HG03442 (cell line): Measurements from ENCODE around the gene SLC30A5.

Source experiments
- ATAC-seq: cut with Tn5 transposase; IDR thresholded peaks from one replicate; pipeline ENCODE4 v1.9.1; 2021; ENCODE audit warnings: mild to moderate bottlenecking, moderate library complexity; ENCODE audit not compliant: unreplicated experiment

SLC30A5 gene

GRCh38 chr5:69166686-69167492, 73.1 kb downstream of the SLC30A5 start, which contains the start of gene CCNB1:
CCNB1 (plus strand) TSS chr5:69167150; CDS start chr5:69167263, 113 bp downstream.
- ATAC-seq, result peak; percentile 99

- no peak for ATAC-seq
Measured at GRCh38 chr5:69167493-69167855, 73.7 kb downstream of the SLC30A5 start.

DNA sequence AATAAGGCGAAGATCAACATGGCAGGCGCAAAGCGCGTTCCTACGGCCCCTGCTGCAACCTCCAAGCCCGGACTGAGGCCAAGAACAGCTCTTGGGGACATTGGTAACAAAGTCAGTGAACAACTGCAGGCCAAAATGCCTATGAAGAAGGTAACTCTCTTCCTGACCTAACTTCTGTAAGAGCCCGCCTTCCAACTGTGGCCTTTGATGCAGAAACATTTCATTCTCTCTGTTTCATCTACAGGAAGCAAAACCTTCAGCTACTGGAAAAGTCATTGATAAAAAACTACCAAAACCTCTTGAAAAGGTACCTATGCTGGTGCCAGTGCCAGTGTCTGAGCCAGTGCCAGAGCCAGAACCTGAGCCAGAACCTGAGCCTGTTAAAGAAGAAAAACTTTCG, 74.1 kb downstream of the SLC30A5 start:
- no peak for ATAC-seq

- no peak for ATAC-seq
Measured at GRCh38 chr5:69170495-69170894, 76.7 kb downstream of the SLC30A5 start.

- no peak for ATAC-seq
Measured at GRCh38 chr5:69170969-69171368, 77.2 kb downstream of the SLC30A5 start.
